Measurements from ENCODE around the gene CPED1.
"Not testable (repeated sequence)": the region's sequence is repeated elsewhere in the genome, so short reads cannot be mapped to it uniquely, and the experiment has no call there.

Gene CPED1

DNA sequence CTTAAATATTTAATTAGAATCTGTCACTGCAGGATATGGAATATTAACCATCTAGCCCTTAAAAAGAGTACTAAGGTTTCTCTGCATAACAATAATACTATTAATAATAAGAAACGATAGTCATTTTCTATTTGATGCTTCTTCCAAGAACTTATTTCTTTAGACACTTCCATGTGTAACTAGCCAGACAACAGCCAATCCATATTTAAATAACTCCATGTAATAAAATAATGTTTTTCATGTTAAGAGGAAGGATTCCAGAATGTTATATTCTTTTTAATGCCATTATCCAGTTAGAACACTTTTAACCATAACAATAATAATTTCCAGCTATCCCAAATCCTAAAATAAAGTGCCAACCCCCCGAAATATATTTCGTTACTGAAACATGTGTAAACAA is 170.2 kb downstream of the CPED1 start:
- no peak for DNase-seq

DNA sequence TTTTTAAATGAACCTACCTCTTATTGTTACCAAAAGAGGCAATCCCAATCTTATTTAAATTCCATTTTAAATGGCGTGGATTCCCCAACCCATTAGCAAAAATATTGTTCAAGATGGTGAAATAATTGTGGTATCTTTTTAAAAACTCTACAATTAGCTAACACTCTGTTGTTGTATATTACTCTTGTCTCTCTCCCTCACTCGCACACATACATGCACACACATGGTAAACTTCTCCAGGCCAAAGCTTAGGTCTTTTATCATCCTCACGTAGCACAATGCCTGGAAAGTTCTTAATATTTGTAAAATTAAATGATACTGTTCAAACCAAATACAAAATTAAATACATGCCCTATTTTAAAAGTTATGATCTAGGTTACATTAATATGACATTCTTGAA is 171.0 kb downstream of the CPED1 start:
- DNase-seq, result no peak

DNA sequence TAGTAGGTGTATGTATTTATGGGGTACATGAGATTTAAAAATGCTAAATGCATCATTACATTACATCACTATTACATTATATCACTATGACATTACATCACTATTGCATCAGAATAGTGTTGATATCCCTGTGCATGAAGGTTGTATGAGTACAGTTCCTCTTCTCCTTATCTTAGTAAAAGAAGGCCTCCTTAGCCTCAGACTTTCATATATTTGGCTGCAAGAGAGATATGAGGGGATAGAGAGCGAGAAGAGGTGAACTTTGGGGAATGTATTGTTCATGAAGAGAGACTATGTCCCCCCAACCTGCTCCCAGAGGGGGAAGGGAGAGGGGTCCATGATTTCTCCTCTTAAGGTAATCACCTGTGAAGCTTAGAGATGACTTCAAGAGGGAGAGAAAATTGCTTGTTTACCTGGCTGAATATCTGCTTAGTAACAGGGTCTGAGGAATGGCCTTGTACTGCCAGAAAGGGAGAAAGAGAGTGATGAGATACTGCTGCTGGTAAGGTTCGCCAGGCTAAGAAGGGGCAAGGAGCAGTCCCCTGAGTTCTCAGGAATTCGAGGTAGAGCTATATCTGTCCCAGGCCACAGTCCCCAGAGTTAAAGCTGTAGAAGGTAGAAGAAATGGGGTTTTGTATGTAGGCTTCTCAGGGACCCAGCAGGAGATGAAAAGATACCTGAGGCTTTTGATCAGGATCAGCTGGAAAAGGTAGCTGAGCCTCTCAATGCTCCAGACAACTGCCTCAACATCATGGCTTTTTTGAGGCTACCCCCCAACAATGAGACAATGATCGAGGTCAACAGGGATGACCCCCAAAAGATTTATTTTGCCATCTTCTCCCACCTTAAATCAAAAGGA is 171.9 kb downstream of the CPED1 start:
- no peak for DNase-seq

- no peak for DNase-seq
Observed at GRCh38 chr7:121163699-121164098, 175.2 kb downstream of the CPED1 start.

- DNase-seq, result no peak
Observed at GRCh38 chr7:121164247-121164646, 175.7 kb downstream of the CPED1 start.

DNA sequence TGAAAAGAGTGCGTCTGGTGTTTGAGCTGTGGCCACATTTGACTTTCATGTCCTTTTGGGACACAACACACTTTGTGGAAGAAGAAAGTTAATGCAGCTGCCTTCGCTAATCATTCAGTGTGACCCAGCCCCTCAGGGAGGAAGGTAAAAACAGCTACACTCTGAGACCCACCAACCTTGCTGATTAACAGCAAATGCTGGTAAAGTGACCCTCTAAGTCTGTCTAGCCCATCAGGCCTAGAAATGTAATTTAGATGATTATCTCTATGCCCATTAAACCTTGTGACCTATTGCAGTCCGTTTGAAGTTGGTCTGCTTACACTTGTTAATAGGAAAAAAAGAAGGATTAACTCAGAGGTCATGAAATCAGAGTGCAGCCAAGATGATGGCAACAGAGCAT is 178.4 kb downstream of the CPED1 start:
- no peak for DNase-seq

DNA sequence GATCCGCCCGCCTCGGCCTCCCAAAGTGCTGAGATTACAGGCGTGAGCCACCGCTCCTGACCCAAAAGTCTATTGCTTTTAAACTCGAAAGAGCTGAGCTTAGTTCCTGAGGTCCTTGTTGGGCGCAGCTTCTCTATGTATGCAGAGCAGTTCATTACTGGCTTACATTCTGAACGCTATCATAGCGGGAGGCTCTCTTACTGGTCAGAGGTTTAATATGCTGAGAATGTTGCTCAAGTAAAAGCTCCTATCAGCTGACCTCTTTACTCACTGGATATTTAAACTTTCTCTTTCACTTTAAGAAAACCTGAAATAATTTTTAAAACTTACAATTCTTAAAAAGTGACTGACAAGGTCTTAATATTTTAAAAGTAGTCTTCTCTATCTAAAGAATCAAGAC is 179.5 kb downstream of the CPED1 start:
- no peak for DNase-seq

DNA sequence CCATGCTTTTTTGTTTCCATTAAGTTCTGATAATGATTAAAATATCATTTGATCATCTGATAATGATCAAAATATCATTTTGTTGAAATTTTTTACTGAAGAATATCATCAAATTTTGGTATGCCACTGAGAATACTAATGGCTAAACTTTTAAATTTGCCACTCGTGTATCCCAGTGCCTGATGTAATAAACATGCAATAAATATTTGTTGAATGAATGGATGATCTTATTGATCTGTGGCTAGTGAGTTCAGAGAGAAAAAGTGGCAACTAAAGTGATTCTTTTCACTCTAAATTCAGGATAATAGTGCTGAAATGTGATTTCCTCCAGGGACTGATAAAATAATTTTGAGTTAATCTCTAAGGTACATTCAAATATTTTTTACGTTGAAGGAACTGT is 181.0 kb downstream of the CPED1 start:
- DNase-seq, result no peak

DNA sequence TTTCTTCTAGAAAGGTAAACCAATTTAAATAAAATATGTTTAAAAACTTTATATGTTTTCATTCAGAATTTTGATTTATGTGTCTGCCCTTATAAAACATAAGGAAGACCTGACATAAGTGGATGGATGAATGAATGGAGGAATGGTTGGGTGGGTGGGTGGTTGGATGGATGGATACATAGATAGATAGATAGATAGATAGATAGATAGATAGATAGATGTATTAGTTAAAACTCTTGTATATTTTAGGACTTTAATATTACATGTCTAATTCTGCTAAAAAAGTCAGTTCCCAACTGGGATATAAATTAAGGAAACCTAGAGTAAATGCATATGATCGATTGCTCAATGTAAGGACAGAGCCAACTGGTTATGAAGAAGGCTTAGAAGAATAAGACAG is 184.0 kb downstream of the CPED1 start:
- DNase-seq, result no peak

- DNase-seq, result no peak
Observed at GRCh38 chr7:121175826-121176225, 187.3 kb downstream of the CPED1 start.

DNA sequence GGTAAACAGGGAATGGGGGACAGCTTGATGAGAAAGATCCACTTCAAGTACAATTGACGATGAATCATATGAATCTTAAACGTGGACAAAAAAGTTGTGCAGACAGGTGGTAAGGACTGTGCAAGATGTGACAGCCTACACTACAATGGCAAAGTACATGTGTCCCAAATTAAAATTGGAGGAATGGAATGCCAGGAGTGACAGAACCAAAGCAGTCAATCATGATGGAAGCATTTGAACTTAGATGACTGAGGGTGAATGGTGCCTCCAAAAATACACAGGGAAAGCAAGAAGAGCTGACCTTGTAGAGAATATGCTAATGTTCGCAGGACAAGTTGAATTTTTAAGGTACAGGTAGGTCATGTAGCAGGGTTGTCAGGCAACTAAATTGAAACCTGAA is 189.9 kb downstream of the CPED1 start:
- DNase-seq, result no peak

DNA sequence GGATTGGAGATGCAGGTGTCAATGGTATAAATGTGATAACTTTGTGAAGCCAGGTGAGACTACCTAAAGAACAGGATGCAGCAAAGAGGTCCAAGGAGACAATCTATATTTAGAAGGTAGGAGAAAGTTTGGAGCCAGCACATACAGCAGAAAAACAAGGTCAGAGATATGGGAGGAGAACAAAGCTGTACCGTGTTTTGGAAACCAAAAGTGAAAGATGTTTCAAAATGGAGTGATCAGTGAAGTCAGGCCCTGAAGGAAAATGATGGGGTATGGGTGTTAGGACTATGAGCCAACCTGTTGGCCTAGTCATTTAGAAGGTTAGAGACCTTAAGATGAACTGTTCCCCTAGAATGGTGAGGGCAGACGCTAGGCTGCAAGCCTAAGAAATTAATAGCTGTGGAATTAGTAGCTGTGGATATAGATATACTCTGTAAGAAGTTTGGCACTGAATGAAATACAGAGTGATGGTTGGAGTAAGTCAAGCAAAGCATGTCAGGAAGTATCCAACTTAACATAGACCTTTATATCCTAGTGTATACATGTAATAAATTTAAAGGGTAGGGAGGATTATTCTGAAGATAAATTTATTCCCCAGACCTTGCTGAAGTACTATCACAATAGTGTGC is 190.5 kb downstream of the CPED1 start:
- DNase-seq, result no peak

- DNase-seq, result no peak
Observed at GRCh38 chr7:121180436-121181063, 192.0 kb downstream of the CPED1 start.

DNA sequence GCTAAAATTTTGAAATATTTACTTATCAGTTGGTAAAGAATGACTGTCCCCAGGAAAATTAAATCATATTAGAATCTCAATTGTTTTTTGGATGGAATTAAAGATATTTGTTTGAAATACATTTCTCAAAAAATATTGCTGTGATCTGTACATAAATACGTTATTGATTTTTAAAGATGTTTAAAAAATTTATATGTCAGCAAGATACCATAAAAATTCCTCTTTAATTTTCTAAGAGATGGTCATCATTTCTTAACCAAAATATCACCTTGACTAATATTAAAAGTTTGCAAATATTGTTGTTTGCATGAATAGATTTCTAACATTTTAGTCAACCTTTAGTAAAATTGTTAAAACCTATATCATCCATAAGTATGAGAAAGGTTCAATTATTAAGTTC is 192.8 kb downstream of the CPED1 start:
- DNase-seq, result no peak

DNA sequence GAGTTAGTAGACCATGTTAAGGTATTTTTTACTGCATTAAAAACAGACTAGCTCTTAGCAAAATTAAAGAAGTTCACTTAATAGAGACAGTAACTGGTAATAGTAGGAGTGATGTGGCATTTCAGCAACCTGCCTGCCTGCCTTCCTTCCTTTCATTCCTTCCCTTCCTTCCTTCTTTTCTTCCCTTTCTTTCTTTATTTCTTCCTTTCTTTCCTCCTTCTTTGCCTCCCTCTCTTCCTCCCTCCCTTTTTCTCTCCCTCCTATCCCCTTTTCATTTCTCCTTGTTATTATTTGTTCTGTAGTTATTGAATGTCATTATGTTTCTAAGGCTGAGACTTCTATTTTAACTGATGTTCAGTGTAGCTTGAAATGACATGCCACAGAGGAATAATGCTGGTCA is 193.8 kb downstream of the CPED1 start:
- DNase-seq, result no peak

DNA sequence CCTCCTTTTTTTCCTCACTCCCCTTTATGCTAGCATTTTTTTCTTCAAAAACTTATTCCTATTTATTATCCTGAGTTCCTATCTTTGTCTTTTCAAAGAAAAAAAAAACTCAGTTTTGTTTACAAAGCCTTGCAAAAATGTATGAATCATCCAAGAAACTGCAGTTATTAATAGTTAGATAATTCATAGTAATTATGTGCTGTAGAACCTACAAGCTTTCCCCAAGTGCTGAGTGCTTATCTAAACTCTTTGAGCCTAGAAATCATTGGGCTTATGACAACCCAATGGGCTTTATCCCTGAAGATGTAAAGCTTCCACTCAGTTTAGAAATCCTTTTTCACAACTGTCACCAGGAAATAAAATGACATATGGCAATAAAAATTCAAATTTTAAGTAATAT is 194.4 kb downstream of the CPED1 start:
- no peak for DNase-seq

GRCh38 chr7:121183883-121184282 is 195.4 kb downstream of the CPED1 start:
- DNase-seq, result not testable (repeated sequence)

- DNase-seq, result no peak
Observed at GRCh38 chr7:121186746-121187145, 198.2 kb downstream of the CPED1 start.

GRCh38 chr7:121187222-121187621 is 198.7 kb downstream of the CPED1 start:
- DNase-seq, result no peak

GRCh38 chr7:121187676-121188075 is 199.2 kb downstream of the CPED1 start:
- no peak for DNase-seq

DNA sequence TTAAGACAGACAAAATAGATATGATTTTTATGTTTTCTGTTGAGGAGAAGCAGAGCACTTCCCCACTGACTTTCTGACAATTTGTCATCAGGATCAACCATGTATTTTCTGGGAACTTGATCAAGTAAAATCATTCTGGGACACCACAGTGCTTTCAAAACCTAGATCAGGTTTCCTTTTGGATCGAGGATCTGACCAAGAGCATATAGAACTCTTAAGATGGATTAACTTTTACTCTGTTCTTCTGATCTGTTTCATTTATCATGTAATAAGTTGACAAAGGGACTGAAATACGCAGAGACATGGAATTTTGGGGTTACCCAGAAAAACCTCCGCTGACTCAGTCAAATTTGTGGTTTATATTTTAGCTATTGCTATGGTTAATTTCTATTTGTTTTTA is 204.3 kb downstream of the CPED1 start:
- no peak for DNase-seq

- no peak for DNase-seq
Observed at GRCh38 chr7:121195010-121195409, 206.5 kb downstream of the CPED1 start.

GRCh38 chr7:121195874-121196273 is 207.4 kb downstream of the CPED1 start:
- DNase-seq, result no peak

- no peak for DNase-seq
Observed at GRCh38 chr7:121196286-121196685, 207.8 kb downstream of the CPED1 start.

Data from CD4-positive, alpha-beta T cell treated with Interleukin-10 for 1 hour (primary cell).